Brain pericyte (primary cell): ENCODE measurements around the gene NEGR1.

Source experiments
- DNase-seq: peaks from one replicate; pipeline ENCODE4 v3.0.0-alpha.2; 2012; ENCODE audit warnings: low read depth, low spot score

The NEGR1 gene

GRCh38 chr1:71695821-71696220, 586.5 kb downstream of the NEGR1 start:
- DNase-seq: no peak

GRCh38 chr1:71695084-71695483, 587.3 kb downstream of the NEGR1 start:
- no peak for DNase-seq

- no peak for DNase-seq
These were observed 588.8 kb downstream of the NEGR1 start for GRCh38 chr1:71693581-71693980.

GRCh38 chr1:71689635-71690034, 592.7 kb downstream of the NEGR1 start:
- DNase-seq: no peak

- no peak for DNase-seq
These were observed 595.0 kb downstream of the NEGR1 start for GRCh38 chr1:71687376-71687775.

- no peak for DNase-seq
These were observed 605.1 kb downstream of the NEGR1 start for GRCh38 chr1:71676979-71677925.

- DNase-seq: no peak
These were observed 614.3 kb downstream of the NEGR1 start for GRCh38 chr1:71668065-71668464.

- DNase-seq: no peak
These were observed 615.1 kb downstream of the NEGR1 start for GRCh38 chr1:71667216-71667615.

GRCh38 chr1:71666609-71667008, 615.7 kb downstream of the NEGR1 start:
- no peak for DNase-seq

GRCh38 chr1:71660411-71660810, 621.9 kb downstream of the NEGR1 start:
- no peak for DNase-seq

GRCh38 chr1:71657891-71658679, 624.3 kb downstream of the NEGR1 start:
- no peak for DNase-seq

GRCh38 chr1:71656902-71657301, 625.4 kb downstream of the NEGR1 start:
- no peak for DNase-seq

GRCh38 chr1:71655604-71656003, 626.7 kb downstream of the NEGR1 start:
- no peak for DNase-seq

- DNase-seq: no peak
These were observed 628.4 kb downstream of the NEGR1 start for GRCh38 chr1:71653952-71654351.

GRCh38 chr1:71651214-71651613, 631.1 kb downstream of the NEGR1 start:
- DNase-seq: no peak

GRCh38 chr1:71650119-71650518, 632.2 kb downstream of the NEGR1 start:
- no peak for DNase-seq

- DNase-seq: no peak
These were observed 632.7 kb downstream of the NEGR1 start for GRCh38 chr1:71649608-71650007.

GRCh38 chr1:71647513-71648300, 634.6 kb downstream of the NEGR1 start:
- DNase-seq: no peak

- DNase-seq: no peak
These were observed 637.3 kb downstream of the NEGR1 start for GRCh38 chr1:71645015-71645414.

GRCh38 chr1:71641903-71642302, 640.4 kb downstream of the NEGR1 start:
- no peak for DNase-seq

GRCh38 chr1:71640998-71641397, 641.3 kb downstream of the NEGR1 start:
- no peak for DNase-seq

- no peak for DNase-seq
These were observed 642.2 kb downstream of the NEGR1 start for GRCh38 chr1:71640116-71640515.
